ENCODE measurements around the gene RPTOR.
A peak's percentile ranks its signal among the peaks of the same experiment; 100 is the strongest.

Gene RPTOR

GRCh38 chr17:80946449-80946848, 401.8 kb downstream of the RPTOR start:
- no peak overlapping the region for H3K27ac ChIP-seq
- H3K36me3 ChIP-seq (replicated peaks), result peaks cover 16% of the 10 kb centered on the region
- in situ Hi-C loops (cut with HindIII; ENCODE audit: low pct_ligation_motif_present, low sequenced_read_pairs), result no loop called here
- H3K4me3 ChIP-seq (ENCODE audit: low read depth, low read length), result no peak overlapping the region
- no peaks in the 10 kb centered on the region for H3K27me3 ChIP-seq (replicated peaks)
- no peak for DNase-seq
- no peak for TF ChIP-seq CTCF (IDR thresholded peaks at IDR 0.05; ENCODE audit: low read depth, low read length, missing control alignments)

- no peak overlapping the region for H3K27ac ChIP-seq
- H3K36me3 ChIP-seq (replicated peaks), result peaks cover 14% of the 10 kb centered on the region
- no peak for DNase-seq
- TF ChIP-seq CTCF (IDR thresholded peaks at IDR 0.05; ENCODE audit: low read depth, low read length, missing control alignments), result no peak
- no peaks in the 10 kb centered on the region for H3K27me3 ChIP-seq (replicated peaks)
- in situ Hi-C loops (cut with HindIII; ENCODE audit: low pct_ligation_motif_present, low sequenced_read_pairs), result no loop called here
- no peak overlapping the region for H3K4me3 ChIP-seq (ENCODE audit: low read depth, low read length)
These were observed 402.7 kb downstream of the RPTOR start for GRCh38 chr17:80947200-80947940.

GRCh38 chr17:80948019-80948975, 403.7 kb downstream of the RPTOR start:
- Histone ChIP-seq H3K27ac (no peak overlapping the region), H3K36me3 (replicated peaks) (peaks cover 14% of the 10 kb centered on the region), H3K27me3 (replicated peaks) (no peaks in the 10 kb centered on the region), H3K4me3 (ENCODE audit: low read depth, low read length) (no peak overlapping the region)
- DNase-seq, result no peak
- no peak for TF ChIP-seq CTCF (IDR thresholded peaks at IDR 0.05; ENCODE audit: low read depth, low read length, missing control alignments)
- in situ Hi-C loops (cut with HindIII; ENCODE audit: low pct_ligation_motif_present, low sequenced_read_pairs), result no loop called here

GRCh38 chr17:80948976-80949450, 404.4 kb downstream of the RPTOR start:
- no peak for DNase-seq
- Histone ChIP-seq H3K36me3 (replicated peaks) (peaks cover 14% of the 10 kb centered on the region), H3K27ac (no peak overlapping the region), H3K4me3 (ENCODE audit: low read depth, low read length) (no peak overlapping the region), H3K27me3 (replicated peaks) (no peaks in the 10 kb centered on the region)
- in situ Hi-C loops (cut with HindIII; ENCODE audit: low pct_ligation_motif_present, low sequenced_read_pairs), result no loop called here
- peak; percentile 25 for TF ChIP-seq CTCF (IDR thresholded peaks at IDR 0.05; ENCODE audit: low read depth, low read length, missing control alignments)

- no peak for DNase-seq
- in situ Hi-C loops (cut with HindIII; ENCODE audit: low pct_ligation_motif_present, low sequenced_read_pairs), result no loop called here
- peak; percentile 17 for TF ChIP-seq CTCF (IDR thresholded peaks at IDR 0.05; ENCODE audit: low read depth, low read length, missing control alignments)
- Histone ChIP-seq H3K36me3 (replicated peaks) (peaks cover 14% of the 10 kb centered on the region), H3K27ac (no peak overlapping the region), H3K4me3 (ENCODE audit: low read depth, low read length) (no peak overlapping the region), H3K27me3 (replicated peaks) (no peaks in the 10 kb centered on the region)
These were observed 405.1 kb downstream of the RPTOR start for GRCh38 chr17:80949451-80950421.
